Stimulated activated CD8-positive, alpha-beta memory T cell treated with anti-CD3 and anti-CD28 coated beads, Interleukin-15, amount 100 ng/mL, for 4 hours (primary cell): ENCODE data around the gene KLHL40.

Source experiments
- DNase-seq, 2 donors: peaks; one replicate each; pipeline ENCODE4 v3.0.0-alpha.2; 2020; ENCODE audit warnings: low read depth in 2 of 2

KLHL40 gene

DNA sequence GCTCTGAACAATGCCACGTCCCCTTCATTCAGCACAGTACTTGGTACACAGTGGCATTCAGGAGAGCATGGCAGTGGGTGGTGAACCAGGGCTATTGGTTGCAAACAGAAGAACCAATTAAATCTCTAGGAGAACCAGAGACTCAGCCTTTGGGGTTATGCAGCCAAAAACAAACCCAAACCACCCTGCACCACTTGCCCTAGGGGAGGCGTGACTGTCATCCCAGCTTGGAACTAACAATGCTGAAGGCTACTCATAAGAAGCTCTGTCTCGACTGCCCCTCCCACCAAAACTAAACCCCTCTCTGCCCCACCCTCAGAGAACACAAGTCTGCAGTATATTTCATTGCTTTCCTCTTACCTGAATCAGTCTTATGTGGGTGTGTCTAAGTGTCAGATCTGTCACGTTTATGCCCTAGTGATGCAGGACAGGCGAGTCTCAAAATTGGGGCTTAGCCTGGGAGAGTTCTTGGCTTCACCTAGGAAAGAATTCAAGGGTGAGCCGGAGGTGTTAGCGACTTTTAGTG lies 15.2 kb upstream of the KLHL40 start:
- no peak for DNase-seq

DNA sequence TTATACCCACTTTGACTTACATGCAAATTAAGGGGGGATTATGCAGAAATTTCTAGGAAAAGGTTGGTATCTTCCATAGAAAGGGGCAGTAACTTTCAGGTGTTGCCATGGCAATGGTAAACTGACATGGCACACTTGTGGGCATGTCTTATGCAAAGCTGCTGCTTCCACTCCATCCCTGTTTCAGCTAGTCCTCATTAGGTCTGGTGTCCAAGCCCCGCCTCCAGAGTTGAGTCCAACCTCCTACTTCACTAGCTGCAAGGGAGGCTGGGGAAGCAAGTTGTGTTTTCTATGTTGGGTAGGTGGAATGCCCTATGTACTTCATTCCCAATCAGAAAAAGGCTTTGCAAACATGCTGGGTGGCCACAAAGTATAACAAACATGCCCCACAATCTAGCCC lies 14.7 kb upstream of the KLHL40 start:
- no peak for DNase-seq

DNA sequence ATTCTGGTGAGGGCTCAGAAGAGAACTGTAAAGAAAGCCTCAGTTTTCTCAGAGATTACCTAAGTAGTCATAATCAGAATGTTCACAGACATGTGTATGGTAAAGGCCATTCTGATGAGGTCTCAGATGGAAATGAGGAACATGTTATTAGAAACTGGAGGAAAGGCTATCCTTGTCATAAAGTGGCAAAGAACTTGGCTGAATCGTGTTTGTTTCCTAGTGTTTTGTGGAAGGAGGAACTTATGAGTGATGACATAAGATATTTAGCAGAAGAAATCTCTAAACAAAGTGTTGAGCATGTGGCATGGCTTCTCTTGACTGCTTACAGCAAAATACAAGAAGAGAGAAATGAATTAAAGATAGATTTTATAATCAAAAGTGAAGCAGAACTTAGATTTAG lies 12.8 kb upstream of the KLHL40 start:
- DNase-seq = no peak

DNA sequence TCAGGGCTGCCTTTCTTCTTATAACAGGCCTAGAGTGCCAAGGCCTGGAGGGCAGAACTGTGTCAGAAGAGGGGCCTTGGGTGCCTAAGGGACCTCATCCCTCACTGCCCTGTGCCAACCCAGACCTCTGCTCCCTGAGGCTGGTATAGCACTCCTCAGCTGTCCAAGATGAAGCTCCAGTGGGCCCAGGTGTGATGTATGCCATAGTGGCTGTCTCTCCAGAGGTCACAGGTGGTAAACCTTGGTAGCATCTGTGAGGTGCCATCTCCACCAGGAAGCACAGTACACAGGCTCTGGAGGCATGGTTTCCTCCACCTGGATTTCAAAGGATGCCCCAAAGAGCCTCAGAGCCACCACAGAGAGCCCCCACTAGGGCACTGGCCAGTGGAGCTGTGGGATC lies 12.3 kb upstream of the KLHL40 start:
- no peak for DNase-seq

DNA sequence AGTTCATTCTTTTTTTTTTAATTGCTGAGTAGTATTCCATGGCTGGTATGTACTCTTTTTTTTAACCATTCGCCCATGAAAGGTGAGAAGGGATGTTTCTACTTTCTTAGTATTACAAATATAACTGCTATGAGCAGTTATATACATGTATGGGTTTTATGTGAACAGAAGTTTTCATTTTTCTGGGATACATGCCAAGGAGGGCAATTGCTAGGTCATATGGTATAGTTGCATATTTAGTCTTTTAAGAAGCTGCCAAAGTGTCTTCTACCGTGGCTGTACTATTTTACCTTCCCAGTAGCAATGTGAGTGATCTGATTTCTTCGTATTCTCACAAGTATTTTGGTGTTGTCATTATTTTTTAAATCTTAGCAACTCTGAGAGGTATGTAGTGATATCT lies 11.2 kb upstream of the KLHL40 start:
- DNase-seq = no peak

DNA sequence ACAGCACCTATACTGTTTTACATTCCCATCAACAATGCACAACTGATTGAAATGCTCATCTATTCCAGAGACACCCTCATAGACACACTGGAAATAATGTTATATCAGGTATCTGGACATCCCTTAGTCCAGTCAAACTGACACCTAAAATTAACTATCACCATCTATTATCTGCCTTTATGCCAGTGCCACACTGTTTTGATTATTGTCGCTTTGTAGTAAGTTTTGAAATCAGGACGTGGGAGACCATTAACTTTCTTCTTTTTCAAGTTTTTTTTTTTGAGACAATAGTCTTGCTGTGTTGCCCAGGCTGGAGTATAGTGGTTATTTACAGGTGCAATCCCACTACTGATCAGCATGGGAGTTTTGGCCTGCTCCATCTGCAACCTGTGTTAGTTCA lies 9.4 kb upstream of the KLHL40 start:
- no peak for DNase-seq

DNA sequence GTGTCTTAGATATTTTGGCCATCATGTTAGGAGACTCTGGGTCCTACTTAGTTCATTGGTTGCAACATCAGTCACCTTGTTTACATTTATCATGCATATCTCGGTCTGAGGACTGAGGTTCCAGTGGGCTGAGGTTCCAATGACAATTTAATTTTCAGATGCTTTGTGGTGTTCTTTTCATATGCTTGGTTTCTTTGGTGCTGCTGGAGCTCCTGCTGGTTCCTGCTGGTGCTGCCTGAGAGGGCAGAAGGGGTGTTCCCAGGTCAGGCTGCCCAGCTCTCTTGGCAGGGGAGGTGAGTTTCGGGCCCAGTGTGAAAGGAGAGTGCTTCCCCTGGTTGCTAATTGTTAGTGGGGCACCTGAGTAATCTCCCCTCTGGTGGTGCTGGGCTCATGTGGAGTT lies 6.9 kb upstream of the KLHL40 start:
- DNase-seq = no peak

DNA sequence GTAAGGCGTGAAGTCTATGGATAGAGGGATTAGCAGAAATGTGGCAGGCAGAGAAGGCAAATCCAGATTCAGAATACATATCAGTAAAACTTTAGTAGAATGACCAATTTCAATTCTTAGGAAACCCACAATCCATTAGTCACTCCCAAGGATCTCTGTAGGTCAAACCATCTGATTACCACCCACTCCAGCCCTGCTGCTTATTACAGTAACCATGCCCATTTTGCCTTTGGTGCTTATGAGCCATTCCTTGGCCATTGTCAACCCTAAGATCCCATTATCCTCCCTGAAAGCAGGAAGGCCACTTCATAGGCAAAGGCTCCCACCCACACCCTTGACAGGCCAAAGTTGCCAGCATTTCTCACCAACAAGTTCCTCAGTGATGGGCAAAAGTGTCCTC lies 5.1 kb upstream of the KLHL40 start:
- DNase-seq = no peak

DNA sequence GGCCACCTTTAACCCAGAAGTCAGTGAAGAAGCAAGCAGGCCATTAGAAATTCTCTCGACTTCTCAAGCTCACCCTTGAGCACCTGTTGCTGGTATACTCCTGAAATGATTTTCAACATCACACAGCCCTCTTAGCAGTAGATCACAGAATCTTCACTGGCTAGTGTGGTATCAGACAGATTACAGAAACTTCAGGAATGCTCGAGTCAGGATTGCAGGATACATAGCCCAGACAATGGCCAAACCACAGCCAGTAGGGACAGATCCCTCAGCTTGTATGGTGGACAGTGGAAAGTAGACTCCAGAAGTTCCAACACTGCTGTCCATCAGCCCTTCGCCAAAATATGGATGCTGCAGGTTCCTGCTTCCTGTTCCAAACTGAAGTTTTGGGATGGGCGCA lies 4.5 kb upstream of the KLHL40 start:
- no peak for DNase-seq

DNA sequence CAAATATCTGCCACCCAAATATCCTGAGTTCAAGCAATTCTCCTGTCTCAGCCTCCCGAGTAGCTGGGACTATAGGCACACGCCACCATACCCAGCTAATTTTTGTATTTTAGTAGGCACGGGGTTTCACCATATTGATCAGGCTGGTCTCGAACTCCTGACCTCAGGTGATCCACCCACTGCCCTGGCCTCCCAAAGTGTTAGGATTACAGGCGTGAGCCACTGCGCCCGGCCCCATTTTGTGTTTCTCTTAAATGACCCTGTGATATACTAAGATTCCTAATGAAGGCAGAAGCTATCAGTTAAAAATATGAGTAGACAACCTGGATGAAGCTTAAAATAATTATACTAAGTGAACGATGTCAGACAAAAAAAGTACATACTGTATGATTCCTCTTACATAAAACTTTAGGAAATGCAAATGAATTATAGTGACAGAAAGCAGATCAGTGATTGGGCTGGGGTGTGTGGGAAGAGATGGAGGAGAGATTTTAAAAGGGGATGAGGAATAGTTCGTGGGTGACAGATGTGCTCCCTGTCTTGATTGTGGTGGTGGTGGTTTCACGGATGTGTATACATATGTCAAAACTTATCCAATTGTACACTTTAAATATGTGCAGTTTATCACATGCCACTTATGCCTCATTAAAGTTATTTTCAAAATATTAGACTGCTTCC lies 3.8 kb upstream of the KLHL40 start:
- no peak for DNase-seq

DNA sequence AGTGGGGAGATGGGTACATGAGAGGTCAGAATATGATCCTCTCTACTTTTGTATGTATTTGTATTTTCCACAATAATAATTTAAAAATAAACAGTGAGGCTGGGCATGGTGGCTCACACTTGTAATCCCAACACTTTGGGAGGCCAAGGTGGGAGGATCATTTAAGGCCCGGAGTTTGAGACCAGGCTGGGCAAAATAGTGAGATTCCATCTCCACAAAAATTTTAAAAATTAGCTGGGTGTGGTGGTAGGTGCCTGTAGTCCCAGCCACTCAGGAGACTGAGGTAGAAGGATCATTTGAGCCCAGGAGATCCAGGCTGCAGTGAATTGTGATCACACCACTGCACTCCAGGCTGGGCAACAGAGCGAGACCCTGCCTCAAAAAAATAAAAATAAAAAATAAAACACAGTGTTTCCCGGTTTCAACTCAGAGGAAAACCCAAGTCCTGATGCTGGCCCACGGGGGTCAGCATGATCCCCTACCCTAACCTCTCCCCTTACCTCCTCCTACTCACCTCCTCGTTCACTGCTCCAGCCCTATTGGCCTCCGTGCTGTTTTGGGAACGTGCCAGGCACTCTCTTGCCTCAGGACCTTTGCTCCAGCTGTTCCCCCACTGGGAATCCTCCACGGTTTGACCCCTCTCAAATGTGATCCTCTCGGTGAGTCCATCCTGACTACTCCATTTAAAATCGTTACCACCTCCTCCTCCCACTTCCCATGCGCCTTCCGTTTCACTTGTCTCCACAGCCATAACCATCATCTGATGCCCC lies 2.9 kb upstream of the KLHL40 start:
- no peak for DNase-seq

DNA sequence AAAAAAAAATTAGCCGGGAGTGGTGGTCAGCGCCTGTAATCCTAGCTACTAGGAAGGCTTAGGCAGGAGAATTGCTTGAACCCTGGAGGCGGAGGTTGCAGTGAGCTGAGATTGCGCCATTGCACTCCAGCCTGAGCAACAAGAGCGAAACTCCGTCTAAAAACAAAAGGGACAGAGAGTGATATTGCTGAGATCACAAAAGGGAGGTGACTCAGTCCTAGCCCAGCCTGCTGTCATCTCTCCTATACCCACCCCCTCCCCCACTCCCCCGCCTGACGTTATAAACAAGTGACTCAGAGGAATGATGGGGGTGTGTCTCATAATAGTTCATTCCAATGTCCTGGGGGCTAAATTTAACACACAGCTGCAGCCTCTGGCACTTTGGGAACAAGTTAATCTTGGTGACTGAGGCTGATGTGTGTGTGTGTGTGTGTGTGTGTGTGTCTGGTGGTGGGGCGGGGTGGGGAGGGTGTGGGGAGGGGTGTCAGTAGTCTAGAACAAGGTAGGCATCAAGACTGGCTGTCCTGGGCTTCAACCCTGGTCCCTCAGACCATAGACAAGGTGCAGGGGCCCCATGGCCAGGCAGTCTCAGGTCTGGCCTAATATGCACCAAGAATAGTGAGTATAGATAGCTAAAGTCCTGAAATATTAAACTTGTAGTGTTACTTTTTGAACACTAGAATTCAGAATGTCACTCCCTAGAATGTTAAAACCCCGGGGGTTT lies 1.3 kb upstream of the KLHL40 start:
- no peak for DNase-seq

DNA sequence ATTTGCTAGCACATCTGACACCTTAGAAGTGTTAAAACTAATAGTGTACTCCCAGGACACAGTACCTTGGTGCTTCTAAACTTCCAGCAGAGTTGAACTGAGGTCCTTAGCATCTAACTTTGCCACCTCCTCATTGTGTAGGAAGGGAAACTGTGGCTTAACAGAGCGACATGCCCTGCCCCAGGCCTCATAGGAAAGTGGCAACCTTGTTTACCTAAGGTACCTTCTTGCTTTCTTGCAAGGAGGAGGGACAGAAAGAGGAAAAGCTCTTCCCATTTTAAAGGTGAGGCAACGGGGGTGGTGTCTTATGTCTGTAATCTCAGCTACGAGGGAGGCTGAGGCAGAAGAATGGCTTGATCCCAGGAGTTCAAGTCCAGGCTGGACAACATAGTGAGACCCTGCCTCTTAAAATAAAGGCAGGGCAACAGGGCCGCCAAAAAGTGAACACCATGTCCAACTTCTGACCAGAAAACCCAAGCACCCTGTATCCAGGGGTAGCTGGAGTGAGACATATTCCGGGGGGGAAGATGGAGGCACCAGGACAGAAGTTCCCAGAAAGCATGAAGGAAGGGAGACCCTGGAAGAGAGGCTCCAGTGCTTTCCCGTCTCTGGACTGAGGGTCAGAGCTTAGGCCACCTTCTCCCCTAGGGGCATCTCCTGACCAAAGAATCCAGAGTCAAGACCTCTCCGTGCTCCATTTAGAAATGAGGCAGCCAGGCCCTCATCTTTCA lies 540 bp upstream of the KLHL40 start:
- no peak for DNase-seq

DNA sequence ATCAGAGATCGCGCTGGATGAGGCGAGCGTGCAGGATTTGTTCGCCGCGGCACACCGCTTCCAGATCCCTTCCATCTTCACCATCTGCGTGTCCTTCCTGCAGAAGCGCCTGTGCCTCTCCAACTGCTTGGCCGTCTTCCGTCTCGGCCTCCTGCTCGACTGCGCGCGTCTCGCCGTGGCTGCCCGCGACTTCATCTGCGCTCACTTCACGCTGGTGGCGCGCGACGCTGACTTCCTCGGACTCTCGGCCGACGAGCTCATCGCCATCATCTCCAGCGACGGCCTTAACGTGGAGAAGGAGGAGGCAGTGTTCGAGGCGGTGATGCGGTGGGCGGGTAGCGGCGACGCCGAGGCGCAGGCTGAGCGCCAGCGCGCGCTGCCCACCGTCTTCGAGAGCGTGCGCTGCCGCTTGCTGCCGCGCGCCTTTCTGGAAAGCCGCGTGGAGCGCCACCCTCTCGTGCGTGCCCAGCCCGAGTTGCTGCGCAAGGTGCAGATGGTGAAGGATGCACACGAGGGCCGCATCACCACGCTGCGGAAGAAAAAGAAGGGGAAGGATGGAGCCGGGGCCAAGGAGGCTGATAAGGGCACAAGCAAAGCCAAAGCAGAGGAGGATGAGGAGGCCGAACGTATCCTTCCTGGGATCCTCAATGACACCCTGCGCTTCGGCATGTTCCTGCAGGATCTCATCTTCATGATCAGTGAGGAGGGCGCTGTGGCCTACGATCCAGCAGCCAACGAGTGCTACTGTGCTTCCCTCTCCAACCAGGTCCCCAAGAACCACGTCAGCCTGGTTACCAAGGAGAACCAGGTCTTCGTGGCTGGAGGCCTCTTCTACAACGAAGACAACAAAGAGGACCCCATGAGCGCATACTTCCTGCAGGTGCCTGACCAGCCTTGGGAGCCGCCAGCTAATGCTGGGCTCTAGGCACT lies 819 bp downstream of the KLHL40 start:
- no peak for DNase-seq

DNA sequence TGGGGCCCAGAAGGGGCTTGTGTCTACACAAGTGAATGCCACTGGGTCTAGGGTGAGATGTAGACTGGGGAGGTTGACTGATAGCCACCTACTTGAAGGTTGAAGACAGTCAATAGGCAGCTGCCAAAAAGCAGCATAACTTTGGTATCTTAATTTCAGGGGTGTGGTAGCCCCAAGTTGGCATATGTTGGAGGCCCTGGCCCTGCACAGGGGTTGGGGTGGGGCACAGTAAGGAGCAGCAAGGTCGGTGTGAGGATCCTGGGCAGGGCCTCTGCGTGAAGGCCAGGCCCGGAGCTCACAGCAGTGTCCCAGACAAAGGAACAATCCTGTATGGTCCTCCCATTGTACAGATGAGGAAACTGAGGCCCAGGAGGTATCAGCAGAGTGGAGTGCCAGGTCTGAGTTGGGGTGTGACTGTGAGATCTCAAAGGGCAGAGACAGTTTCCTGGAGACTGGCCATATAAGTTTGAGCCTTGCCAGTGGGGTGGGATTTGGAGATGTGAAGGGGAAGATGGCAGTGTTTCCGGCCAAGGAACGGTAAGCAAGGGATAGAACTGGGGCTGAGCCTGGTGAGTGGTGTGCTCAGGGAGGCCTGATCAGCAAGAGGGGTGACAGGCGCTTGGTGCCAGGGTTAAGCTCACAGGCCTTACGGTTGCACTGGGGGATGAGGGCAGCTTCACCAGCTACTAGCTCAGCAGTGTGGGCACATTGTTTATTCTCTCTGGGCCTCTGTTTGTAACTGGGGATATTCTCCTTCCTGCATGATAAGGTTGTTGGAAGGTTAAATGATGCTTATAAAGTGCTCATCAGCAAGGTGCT lies 1.7 kb downstream of the KLHL40 start:
- DNase-seq = no peak

DNA sequence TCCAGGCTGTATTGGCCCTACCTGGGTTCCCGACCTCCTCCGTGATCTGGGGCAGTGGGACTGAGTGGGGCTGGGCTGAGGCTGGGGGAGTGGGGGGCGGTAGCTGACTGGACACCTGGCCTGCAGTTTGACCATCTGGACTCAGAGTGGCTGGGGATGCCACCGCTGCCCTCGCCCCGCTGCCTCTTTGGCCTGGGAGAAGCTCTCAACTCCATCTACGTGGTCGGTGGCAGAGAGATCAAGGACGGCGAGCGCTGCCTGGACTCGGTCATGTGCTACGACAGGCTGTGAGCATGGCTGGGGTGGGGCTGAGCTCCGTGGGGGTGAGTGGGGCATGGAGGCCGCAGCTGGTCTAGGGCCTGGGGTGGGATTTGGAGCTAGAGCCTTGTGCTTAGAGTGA lies 2.7 kb downstream of the KLHL40 start:
- DNase-seq = no peak

DNA sequence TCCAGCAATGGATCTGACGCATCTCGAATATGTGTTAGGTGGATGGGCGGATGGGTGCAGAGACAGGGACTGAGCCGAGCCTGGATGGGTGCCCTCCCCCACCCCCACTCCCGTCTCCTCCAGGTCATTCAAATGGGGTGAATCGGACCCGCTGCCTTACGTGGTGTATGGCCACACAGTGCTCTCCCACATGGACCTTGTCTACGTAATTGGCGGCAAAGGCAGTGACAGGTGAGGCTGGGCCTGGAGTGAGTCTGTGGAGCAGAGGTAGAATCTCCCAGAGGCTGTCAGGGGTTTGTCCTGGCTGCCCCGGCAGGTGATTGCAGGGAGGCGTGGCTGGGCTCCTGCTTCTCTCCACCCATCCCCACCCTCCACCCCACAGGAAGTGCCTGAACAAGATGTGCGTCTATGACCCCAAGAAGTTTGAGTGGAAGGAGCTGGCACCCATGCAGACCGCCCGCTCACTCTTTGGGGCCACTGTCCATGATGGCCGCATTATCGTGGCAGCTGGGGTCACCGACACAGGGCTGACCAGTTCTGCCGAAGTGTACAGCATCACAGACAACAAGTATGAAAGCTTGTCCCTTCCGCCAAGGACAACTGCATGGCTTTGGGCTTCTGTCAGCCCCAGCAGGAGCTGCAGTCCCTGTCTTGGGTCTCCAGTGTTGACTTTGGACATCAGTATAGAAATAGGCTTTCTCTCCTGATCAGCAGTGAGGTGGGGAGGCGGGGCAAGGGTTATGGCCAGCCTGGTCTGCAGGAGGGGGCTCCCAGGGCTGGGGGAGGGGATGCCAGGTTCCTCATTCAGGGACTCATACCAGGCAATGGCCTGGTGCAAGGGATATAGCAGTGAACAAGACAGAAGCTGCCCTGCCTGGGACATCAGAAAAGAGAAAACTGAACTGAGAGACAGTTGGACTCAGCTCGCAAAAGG lies 3.4 kb downstream of the KLHL40 start:
- DNase-seq = no peak

DNA sequence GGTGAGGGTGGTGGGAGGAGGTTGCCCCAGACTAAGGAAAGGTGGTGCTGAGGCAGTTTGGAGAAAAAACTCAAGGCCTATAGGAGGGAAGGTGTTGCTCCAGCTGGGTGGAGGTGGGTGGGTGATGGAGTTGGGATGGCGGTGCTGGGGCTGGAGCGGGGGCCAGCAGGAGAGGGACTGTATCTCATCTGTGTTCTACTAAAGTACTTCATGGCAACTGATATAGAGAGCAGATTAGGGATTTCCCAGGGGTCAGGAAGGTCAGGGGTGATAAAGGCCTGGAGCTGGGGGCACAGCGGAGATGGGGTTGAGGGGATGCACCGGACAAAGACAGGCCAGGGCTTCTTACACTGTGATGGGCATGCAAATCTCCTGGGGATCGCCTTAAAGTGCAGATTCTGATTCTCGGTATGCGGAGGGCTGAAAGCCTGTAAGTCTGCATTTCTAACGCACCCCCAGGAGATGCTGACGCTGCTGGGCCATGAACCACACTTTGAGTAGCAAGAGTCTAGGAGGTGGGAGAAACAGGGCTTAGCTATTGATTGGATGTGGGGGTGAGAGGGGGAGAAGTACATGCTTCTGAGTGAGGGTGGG lies 4.2 kb downstream of the KLHL40 start:
- DNase-seq = no peak

DNA sequence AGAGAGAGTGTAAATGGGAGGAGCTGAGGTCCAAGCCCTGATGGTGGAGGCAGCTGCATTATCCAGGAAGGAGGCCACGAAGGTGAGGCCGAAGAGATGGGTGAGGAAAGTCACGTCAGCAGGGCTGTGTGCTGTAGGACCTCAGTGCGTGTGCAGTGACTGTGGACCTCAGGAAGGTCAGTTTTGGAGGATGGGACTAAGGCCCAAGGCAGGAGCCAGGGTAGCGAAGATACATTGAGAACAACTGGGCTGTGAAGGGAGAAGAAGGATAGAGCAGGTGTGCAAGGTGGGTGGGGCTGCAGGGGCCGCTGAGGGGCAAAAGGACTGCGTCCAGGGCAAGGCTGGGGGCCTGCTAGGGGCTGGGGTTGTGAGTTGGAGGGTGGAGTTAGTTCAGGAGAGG lies 4.9 kb downstream of the KLHL40 start:
- DNase-seq = no peak
